GM18505 (cell line): ENCODE data around the gene UBE3C.
"Not testable (repeated sequence)": the region's sequence is repeated elsewhere in the genome, so short reads cannot be mapped to it uniquely, and the experiment has no call there.

ENCODE experiments used
- ATAC-seq: cut with Tn5 transposase; IDR thresholded peaks from one replicate; pipeline ENCODE4 v1.9.1; 2021; ENCODE audit not compliant: unreplicated experiment
- POLR2A ChIP-seq: IDR thresholded peaks from 4 replicates; pipeline ENCODE4 v1.6.1; 2011; ENCODE audit warnings: borderline replicate concordance; ENCODE audit not compliant: insufficient read depth, insufficient read length; ENCODE audit errors: extremely low read depth

The UBE3C gene

DNA sequence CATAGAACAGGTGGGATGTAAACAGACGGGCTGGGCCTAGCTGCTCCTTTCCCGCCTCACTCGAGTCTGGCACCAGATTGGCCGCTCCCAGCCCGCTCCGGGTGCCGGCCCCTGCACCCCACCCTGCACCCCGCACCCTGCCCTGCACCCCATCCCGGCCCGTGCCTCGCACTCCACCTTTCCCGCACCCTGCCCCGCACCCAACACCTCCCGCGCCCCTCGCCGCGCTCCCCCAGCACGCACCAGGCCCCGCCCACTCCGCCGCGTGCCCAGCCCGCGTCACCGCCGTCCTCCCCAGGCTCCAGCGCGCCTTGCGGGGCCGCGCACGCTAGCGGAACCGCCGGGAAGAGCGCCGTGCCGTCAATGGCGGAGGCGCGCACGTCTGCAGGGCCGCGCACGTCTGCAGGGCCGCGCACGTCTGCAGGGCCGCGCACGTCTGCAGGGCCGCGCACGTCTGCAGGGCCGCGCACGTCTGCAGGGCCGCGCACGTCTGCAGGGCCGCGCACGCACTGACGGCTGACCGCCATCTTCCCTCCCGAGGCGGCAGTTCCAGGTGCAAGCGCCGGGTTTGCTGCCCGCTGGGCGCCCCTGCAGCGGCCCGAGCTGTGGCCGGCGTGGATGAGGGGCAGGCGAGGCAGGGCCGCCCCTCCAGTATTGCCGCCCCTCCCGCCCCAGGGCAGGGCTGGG is at the start of gene UBE3C:
Gene UBE3C (plus strand): TSS at position 503 of the 687 bp plus-strand sequence. CDS start 347 bp downstream, outside the sequence.
- peak; percentile 84 for ATAC-seq

DNA sequence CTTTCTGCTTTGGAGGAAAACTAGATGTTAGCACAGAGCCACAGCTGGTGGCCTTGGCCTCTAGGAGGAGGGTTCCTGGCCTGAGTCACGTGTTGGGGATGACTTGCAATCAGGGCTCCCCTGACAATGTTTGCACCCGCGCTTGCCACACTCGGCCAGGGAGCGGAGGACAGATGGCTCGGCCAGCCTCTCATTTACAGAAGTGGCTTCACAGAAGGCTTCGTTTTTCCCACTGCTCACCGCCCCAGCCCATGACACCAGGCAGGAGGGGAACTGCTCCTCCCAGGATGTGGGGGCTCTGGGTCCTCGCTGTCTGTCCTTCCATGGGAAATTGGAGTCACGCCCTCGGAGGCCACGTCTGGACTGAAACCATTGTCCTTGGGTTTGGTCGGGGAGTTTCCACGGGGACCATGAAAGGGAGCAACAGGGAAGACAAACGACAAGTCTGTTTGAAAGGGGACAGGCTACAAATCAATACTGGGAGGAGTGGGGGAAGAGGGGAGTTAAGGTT is 49.6 kb upstream of the UBE3C start:
- no peak for TF ChIP-seq POLR2A
- ATAC-seq = no peak

More for the DNA sequence above, at the start of gene UBE3C:
- TF ChIP-seq POLR2A = peak; percentile 81

DNA sequence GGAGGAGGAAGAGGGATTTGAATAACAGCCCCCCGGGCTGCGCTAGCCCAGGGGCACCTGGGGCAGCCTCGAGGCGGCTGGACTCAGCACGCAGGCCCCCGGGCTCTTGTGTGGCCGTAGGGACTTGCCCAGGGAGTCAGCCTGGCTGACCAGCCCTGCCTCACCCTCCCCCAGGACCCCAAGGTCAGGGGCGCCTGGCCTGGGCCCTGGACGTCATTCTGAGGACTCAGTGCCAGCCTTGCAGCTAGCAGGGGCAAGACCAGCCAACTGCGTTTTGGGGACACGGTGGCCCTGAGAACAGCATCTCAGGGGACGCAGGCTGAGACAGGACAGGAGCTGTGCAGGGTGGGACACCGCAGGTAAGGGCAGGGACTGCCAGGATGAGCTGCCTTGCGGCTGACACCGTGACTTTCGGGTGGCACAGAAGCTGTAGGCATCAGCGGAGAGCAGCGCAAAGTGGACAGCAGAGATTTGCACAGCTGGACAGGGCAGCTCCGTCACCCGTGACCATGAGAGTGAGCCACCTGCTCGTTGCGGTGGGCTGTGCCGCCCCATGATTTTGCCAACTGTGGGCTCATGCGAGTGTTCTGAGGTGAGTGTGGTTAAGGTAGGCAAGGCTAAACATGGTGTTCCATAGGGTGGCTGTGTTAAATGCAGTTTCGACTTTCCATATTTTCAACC is 48.1 kb upstream of the UBE3C start:
- no peak for ATAC-seq

DNA sequence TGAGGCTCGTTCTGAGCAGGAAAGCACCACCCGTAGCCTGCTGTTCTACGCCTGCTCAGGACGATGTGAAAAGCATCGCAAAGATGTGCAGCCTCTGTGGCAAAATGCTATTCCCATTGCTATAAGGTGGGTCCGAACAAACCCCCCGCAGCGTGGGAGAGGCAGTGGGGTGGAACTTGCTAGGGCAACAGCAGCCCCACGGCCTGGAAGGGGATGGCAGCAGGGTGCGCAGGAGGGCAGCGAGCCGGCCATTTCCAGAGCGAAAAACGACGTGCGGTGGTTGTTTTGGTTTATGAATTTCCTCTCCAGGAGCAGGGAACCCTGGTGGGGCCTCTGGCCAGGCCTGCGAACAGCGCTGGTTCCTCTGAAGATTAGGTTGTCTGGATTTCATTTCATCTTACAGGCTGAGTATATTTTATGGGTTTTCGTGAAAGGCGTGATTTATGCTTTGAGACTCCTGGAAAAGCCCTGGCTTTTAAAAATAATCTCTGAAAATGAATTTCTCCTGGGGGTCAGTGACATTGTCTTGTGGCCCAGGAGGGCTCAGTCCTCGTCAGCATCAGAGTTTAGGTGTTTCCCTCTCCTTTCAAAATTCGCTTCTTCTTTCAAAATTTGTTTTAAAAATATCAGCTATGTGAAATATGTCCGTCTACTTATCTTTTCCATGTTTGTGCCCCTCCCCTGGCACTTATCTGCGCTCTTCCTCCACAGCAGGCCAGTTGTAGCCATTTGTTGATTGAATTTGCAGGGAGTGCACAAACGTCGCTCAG is 42.3 kb upstream of the UBE3C start:
- ATAC-seq = no peak
- no peak for TF ChIP-seq POLR2A

More for the DNA sequence above, 48.1 kb upstream of the UBE3C start:
- TF ChIP-seq POLR2A = no peak

DNA sequence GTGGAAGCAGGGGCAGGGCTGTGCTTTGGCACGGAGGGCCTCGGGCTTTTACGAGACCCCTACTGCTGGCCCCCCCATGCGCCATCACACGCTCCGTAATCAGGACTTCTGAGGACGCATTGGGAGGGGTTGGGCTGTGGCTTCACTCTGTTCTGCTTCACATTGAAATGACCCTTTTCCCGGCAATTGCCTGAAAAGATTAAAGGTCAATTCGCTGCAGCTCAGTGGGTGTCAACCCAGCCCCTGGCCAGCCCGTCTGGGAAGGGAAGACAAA is 41.7 kb upstream of the UBE3C start:
- no peak for ATAC-seq
- no peak for TF ChIP-seq POLR2A

DNA sequence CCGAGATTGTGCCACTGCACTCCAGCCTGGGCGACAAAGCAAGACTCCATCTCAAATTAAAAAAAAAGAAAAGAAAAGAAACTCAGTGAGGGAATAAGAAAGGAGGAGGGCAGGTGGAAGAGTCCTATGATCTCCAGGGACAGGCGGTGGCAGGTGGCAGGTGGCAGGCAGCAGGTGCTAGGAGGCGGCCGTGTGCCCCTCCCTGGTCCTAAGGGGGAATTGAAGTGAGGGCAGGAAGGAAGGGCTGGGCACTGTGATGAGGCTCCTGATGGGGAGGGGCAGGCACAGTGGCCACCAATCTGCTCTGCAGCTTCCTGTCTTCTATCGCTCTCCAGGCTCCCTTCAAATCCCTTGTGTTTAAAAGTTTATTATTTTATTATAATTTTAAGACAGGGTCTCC is 41.2 kb upstream of the UBE3C start:
- no peak for ATAC-seq
- no peak for TF ChIP-seq POLR2A

DNA sequence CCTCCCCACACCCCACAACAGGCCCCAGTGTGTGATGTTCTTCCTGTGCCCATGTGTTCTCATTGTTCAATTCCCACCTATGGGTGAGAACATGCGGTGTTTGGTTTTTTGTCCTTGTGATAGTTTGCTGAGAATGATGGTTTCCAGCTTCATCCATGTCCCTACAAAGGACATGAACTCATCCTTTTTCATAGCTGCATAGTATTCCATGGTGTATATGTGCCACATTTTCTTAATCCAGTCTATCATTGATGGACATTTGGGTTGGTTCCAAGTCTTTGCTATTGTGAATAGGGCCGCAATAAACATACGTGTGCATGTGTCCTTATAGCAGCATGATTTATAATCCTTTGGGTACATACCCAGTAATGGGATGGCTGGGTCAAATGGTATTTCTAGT is 38.7 kb upstream of the UBE3C start:
- not testable (repeated sequence) for ATAC-seq

DNA sequence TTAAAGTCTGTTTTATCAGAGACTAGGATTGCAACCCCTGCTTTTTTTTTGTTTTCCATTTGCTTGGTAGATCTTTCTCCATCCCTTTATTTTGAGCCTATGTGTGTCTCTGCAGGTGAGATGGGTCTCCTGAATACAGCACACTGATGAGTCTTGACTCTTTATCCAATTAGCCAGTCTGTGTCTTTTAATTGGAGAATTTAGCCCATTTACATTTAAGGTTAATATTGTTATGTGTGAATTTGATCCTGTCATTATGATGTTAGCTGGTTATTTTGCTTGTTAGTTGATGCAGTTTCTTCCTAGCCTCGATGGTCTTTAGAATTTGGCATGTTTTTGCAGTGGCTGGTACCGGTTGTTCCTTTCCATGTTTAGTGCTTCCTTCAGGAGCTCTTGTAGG is 35.1 kb upstream of the UBE3C start:
- not testable (repeated sequence) for ATAC-seq

DNA sequence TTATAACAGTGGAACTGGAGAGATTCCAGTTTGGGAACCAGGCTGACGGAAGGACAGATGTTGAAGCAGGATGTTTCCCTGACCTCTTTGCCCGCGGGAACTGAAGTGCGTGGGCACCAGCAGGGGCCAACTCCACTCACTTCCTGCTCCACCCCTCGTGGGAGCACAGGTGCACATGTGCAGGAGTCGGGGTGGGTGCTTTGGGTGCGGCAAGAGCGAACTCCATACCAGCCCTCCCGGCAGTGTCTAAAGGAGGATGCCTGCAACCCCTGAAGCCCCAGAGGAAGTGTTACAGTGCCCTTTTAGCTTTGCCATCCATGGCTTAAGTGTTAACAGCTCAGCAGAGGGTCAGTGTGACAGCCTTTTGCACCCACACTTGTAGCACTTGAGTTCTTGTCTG is 27.4 kb upstream of the UBE3C start:
- no peak for TF ChIP-seq POLR2A
- ATAC-seq = no peak

DNA sequence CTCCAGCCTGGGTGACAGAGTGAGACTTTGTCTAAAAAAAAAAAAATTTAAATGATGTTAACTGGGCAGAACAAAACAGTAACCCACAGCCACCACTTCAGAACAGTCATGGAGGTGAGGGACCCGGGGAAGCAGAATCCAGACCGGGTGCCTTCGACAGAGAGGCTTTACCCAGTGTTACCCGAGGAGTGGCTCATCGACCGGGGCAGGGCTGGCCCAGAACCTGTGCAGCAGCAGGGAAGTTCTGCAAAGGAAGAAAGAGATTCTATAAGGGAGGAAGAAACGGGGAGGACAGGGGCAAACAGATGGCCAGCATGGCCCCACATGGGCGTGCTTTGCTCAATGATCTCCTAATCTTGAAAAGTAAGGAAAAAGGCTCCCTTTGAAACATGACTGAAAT is 26.0 kb upstream of the UBE3C start:
- TF ChIP-seq POLR2A = no peak
- ATAC-seq = no peak

DNA sequence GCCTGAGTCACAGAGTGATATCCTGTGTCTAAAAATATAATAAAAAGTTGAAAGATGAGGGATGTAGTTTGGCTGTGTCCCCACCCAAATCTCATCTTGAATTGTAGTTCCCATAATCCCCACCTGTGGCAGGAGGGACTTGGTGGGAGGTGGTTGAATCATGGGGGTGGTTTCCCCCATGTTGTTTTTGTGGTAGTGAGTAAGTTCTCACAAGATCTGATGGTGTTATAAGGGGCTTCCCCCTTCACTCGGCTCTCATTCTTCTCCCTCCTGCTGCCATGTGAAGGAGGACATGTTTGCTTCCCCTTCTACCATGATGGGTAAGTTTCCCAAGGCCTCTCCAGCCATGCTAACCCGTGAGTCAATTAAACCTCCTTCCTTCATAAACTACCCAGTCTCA is 25.1 kb upstream of the UBE3C start:
- ATAC-seq = no peak
- no peak for TF ChIP-seq POLR2A

DNA sequence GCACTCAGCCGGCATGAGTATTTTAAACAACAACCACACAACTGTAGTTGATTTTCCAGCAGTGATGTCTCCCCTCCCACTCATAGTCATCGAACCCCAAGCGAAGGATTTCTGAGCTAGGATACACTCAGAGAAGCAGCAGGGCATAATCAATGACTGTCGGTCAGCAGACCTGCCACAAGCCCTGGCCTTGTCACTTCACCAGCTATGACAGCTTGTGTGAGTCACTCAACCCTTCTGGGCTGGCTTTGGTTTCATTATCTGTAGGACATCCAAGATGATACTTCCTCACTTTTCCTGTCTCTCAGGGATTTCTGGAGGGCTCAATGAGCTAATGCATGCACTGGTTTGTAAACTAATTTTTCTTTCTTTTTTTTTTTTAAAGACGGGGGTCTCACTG is 22.0 kb upstream of the UBE3C start:
- TF ChIP-seq POLR2A = no peak
- ATAC-seq = no peak

DNA sequence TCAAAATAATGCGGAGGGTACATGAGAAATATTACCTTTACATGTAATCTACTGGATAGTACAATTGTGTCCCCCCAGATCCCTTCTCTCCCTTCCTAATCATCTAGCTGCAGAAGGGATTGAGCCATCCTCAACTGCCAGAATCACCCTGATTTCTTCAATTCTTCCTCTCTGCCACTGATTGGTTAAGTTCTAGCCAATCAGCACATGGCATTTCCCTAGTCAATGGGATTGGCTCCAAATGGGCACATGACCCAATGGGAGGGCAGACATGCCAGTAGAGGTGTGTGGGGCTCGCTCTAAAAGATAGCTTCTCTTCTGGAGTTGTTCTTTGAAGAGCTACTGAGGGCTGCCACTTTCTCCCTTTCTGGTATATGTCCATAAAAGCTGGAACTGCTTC is 20.9 kb upstream of the UBE3C start:
- no peak for ATAC-seq
- TF ChIP-seq POLR2A = no peak

DNA sequence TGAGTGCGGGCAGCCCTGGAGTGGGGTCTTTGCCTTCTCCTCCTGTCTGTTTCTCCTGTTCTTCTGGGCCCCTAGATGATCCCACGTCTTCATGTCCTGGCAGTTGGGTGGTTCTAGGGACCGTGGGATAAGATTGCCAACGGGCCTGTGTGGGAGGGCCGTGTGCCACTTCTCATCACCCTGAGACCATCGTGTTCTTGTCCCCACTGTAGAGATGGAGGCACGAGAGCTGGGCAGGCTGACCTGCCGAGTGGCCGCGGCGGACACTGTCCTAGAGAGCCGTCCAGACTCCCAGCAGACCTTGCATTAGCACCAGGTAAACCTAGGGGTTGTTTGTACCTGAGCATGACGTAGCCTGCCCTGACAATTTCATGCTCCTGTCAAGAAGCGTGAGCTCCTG is 18.5 kb upstream of the UBE3C start:
- no peak for TF ChIP-seq POLR2A
- no peak for ATAC-seq
